ENCODE data around the gene COMMD3.

DNA sequence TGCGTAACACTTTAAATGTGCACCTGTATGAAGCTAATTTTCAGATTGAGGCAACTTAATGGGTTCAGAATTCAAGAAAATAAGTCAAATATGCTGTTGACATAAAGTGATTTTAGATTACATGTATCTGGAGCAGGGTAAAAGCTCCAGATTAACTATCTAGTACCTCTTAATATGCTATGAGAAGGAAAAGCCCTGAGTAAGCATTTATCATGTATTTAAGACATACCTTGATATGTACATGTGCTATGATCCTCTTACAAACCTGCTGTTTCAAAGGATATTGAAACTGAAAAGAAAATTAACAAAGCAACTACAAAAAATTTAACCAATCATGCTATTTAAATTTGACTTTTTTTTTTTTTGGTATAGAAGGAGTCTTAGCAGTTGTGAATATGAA lies 33.6 kb downstream of the COMMD3 start:
- no peak for TF ChIP-seq POLR2AphosphoS5 (IDR thresholded peaks at IDR 0.05)
- TF ChIP-seq POLR2A (IDR thresholded peaks at IDR 0.05): no peak
- TF ChIP-seq, protein P1, sequence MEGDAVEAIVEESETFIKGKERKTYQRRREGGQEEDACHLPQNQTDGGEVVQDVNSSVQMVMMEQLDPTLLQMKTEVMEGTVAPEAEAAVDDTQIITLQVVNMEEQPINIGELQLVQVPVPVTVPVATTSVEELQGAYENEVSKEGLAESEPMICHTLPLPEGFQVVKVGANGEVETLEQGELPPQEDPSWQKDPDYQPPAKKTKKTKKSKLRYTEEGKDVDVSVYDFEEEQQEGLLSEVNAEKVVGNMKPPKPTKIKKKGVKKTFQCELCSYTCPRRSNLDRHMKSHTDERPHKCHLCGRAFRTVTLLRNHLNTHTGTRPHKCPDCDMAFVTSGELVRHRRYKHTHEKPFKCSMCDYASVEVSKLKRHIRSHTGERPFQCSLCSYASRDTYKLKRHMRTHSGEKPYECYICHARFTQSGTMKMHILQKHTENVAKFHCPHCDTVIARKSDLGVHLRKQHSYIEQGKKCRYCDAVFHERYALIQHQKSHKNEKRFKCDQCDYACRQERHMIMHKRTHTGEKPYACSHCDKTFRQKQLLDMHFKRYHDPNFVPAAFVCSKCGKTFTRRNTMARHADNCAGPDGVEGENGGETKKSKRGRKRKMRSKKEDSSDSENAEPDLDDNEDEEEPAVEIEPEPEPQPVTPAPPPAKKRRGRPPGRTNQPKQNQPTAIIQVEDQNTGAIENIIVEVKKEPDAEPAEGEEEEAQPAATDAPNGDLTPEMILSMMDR (IDR thresholded peaks at IDR 0.05): no peak
